Measurements from ENCODE around the gene IL4I1.

DNA sequence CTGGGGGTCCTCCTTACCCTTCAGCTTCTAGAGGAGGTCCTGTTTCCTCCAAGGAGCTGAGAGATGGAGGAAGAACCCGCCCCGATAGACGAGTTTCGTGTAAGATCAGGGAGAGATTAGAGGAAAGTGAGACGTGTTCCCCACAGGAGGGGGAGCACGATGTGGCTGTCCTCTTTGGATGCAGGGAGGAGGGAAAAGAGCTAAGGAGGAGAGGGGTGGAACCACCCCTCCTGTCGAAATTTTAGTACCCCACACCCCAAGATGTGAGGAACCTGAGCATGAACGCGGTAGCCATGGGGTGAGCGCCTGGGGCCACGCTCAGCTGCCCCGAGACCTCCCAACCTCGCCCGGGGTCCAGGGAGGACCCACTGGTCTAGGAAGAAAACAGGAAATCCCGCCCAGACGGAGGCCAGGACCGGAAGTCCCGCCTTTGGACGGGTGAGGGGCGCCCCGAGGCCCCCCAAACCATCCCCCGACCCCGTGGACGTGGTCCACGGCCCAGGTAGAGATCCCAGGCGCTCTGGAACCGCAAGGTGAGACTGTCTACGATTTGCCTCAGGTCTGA, 20.7 kb downstream of the IL4I1 start:
- TF ChIP-seq, protein P1, sequence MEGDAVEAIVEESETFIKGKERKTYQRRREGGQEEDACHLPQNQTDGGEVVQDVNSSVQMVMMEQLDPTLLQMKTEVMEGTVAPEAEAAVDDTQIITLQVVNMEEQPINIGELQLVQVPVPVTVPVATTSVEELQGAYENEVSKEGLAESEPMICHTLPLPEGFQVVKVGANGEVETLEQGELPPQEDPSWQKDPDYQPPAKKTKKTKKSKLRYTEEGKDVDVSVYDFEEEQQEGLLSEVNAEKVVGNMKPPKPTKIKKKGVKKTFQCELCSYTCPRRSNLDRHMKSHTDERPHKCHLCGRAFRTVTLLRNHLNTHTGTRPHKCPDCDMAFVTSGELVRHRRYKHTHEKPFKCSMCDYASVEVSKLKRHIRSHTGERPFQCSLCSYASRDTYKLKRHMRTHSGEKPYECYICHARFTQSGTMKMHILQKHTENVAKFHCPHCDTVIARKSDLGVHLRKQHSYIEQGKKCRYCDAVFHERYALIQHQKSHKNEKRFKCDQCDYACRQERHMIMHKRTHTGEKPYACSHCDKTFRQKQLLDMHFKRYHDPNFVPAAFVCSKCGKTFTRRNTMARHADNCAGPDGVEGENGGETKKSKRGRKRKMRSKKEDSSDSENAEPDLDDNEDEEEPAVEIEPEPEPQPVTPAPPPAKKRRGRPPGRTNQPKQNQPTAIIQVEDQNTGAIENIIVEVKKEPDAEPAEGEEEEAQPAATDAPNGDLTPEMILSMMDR (IDR thresholded peaks at IDR 0.05) = no peak
- TF ChIP-seq POLR2AphosphoS5 (IDR thresholded peaks at IDR 0.05) = no peak
- no peak for TF ChIP-seq POLR2A (IDR thresholded peaks at IDR 0.05)

Data from prostate gland (tissue), 2 donors.